ENCODE data around the gene PRKD1.

- TF ChIP-seq CTCF (IDR thresholded peaks at IDR 0.05): no peak
- no peak for TF ChIP-seq POLR2A (IDR thresholded peaks at IDR 0.05)
- TF ChIP-seq EP300 (IDR thresholded peaks at IDR 0.05): no peak
Measured at GRCh38 chr14:29905543-29905942, 22.1 kb downstream of the PRKD1 start.

Data from tibial nerve (tissue), 4 donors.